ENCODE measurements around the gene IFITM5.

IFITM5 gene

DNA sequence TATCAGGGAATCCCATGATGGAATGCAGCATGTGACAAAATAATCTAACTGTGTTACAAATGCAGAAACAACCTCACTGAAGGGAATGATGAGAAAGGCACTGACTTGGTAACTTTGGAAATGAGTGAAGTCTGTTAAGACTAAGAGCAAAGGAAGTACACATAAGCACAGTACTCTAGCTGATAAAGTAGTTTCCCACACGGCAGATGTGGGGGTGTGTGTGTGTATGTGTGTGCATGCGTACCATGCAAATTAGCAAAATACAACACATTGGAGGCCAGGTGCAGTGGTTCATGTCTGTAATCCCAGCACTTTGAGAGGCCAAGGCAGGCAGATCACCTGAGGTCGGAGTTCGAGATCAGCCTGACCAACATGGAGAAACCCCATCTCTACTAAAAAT is 37.7 kb downstream of the IFITM5 start:
- H3K4me3 ChIP-seq (ENCODE audit: low read depth, low read length) = no peak overlapping the region
- POLR2A ChIA-PET = no interaction called here
- H3K4me1 ChIP-seq (ENCODE audit: control insufficient read depth, insufficient read depth, low read length) = no peaks in the 10 kb centered on the region
- H3K36me3 ChIP-seq (ENCODE audit: control insufficient read depth in 2 of 2, insufficient read depth in 1 of 2, low read length in 2 of 2) = no peaks in the 10 kb centered on the region
- H3K27ac ChIP-seq (ENCODE audit: extremely low read depth, low read depth, low read length) = no peak overlapping the region
- CTCF ChIA-PET = interaction anchor here (0.6 to 3.3 kb wide), 3 partner anchors 11 to 103 kb away, joined by 3 to 30 read pairs (median 3); no protein-coding TSS in a partner anchor
- no peaks in the 10 kb centered on the region for H3K9me3 ChIP-seq (ENCODE audit: control insufficient read depth, insufficient read depth, low read depth, low read length)
- TF ChIP-seq BCL11B (tag by site-specific recombination; IDR thresholded peaks at IDR 0.05; ENCODE audit: low read depth) (no peak), SETDB1 (IDR thresholded peaks at IDR 0.05; ENCODE audit: insufficient read length, low read length) (peak; percentile 37)

DNA sequence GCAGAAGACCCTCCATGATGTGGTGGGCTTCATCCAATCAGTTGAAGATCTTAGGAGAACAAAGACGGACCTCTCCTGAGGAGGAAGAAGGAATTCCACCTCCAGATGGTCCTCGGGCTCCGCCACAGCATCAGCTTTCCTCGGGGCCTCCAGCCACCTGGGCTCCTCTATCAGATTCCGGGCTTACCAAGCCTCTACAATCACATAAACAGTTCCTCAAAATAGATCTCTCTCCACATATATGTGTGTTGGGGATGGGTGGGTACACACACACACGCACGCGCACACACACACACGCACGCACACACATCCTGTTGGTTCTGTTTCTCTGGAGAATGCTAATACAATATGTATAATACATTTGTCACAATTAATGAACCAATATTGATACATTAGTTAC is 39.9 kb downstream of the IFITM5 start:
- Histone ChIP-seq H3K9me3 (ENCODE audit: control insufficient read depth, insufficient read depth, low read depth, low read length) (no peaks in the 10 kb centered on the region), H3K4me1 (ENCODE audit: control insufficient read depth, insufficient read depth, low read length) (no peaks in the 10 kb centered on the region), H3K36me3 (ENCODE audit: control insufficient read depth in 2 of 2, insufficient read depth in 1 of 2, low read length in 2 of 2) (no peaks in the 10 kb centered on the region), H3K4me3 (ENCODE audit: low read depth, low read length) (no peak overlapping the region), H3K27ac (ENCODE audit: extremely low read depth, low read depth, low read length) (no peak overlapping the region)
- no peak for TF ChIP-seq SALL2 (tag by site-specific recombination; IDR thresholded peaks at IDR 0.05; ENCODE audit: borderline replicate concordance)
- TF ChIP-seq, protein P1, sequence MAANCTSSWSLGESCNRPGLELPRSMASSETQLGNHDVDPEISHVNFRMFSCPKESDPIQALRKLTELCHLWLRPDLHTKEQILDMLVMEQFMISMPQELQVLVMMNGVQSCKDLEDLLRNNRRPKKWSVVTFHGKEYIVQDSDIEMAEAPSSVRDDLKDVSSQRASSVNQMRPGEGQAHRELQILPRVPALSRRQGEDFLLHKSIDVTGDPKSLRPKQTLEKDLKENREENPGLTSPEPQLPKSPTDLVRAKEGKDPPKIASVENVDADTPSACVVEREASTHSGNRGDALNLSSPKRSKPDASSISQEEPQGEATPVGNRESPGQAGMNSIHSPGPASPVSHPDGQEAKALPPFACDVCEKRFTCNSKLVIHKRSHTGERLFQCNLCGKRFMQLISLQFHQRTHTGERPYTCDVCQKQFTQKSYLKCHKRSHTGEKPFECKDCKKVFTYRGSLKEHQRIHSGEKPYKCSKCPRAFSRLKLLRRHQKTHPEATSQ (tag by site-specific recombination; IDR thresholded peaks at IDR 0.05) = no peak
- no peak for TF ChIP-seq ZNF211 (tag by site-specific recombination; IDR thresholded peaks at IDR 0.05; ENCODE audit: low read depth)
- TF ChIP-seq OSR2 (tag by site-specific recombination; IDR thresholded peaks at IDR 0.05) = no peak
- ChIA-PET POLR2A (no interaction called here), CTCF (interaction anchor here (0.6 to 3.3 kb wide), 2 partner anchors 8 to 9 kb away, joined by 4 to 30 read pairs; no protein-coding TSS in a partner anchor)

GRCh38 chr11:257766-258493 is 41.4 kb downstream of the IFITM5 start:
- Histone ChIP-seq H3K27ac (ENCODE audit: extremely low read depth, low read depth, low read length) (no peak overlapping the region), H3K4me1 (ENCODE audit: control insufficient read depth, insufficient read depth, low read length) (no peaks in the 10 kb centered on the region), H3K9me3 (ENCODE audit: control insufficient read depth, insufficient read depth, low read depth, low read length) (no peaks in the 10 kb centered on the region), H3K36me3 (ENCODE audit: control insufficient read depth in 2 of 2, insufficient read depth in 1 of 2, low read length in 2 of 2) (peaks cover 0 to 10% of the 10 kb centered on the region in 2 experiments; a peak in 1 of 3 replicates), H3K4me3 (ENCODE audit: low read depth, low read length) (no peak overlapping the region)
- POLR2A ChIA-PET = no interaction called here
- no peak for TF ChIP-seq GLI4 (tag by site-specific recombination; IDR thresholded peaks at IDR 0.05)
- TF ChIP-seq CTCF (tag by site-specific recombination; IDR thresholded peaks at IDR 0.05) = peak; percentile 31; the same call in 1 of the 2 replicates
- no peak for TF ChIP-seq HOXD13 (CRISPR knock-in tag; IDR thresholded peaks at IDR 0.05; ENCODE audit: borderline replicate concordance)
- TF ChIP-seq ZNF624 (tag by site-specific recombination; IDR thresholded peaks at IDR 0.05) = no peak
- no peak for TF ChIP-seq ZNF132 (tag by site-specific recombination; IDR thresholded peaks at IDR 0.05; ENCODE audit: borderline replicate concordance)
- CTCF ChIA-PET = interaction anchor here (0.7 kb wide), 1 partner anchor 49 kb away, joined by 9 read pairs; no protein-coding TSS in a partner anchor

- ChIA-PET POLR2A (no interaction called here), CTCF (interaction anchor here (0.6 kb wide), 1 partner anchor 47 kb away, joined by 5 read pairs; no protein-coding TSS in a partner anchor)
- TF ChIP-seq ZNF280D (tag by site-specific recombination; IDR thresholded peaks at IDR 0.05) = no peak
- TF ChIP-seq ZNF510 (tag by site-specific recombination; IDR thresholded peaks at IDR 0.05; ENCODE audit: insufficient replicate concordance) = no peak
- TF ChIP-seq ZNF354C (tag by site-specific recombination; IDR thresholded peaks at IDR 0.05; ENCODE audit: borderline replicate concordance, low read depth) = no peak
- TF ChIP-seq IKZF3 (tag by site-specific recombination; IDR thresholded peaks at IDR 0.05) = no peak
- TF ChIP-seq ZSCAN23 (tag by site-specific recombination; IDR thresholded peaks at IDR 0.05) = no peak
- no peak for TF ChIP-seq ZFP41 (tag by site-specific recombination; IDR thresholded peaks at IDR 0.05; ENCODE audit: borderline replicate concordance)
- no peak for TF ChIP-seq ZNF19 (tag by site-specific recombination; IDR thresholded peaks at IDR 0.05; ENCODE audit: low read depth)
- TF ChIP-seq ZNF843 (tag by site-specific recombination; IDR thresholded peaks at IDR 0.05) = no peak
These were observed 42.2 kb downstream of the IFITM5 start for GRCh38 chr11:256952-257737.

More at GRCh38 chr11:256952-257737, 42.2 kb downstream of the IFITM5 start:
- H3K4me1 ChIP-seq (ENCODE audit: control insufficient read depth, insufficient read depth, low read length) = no peaks in the 10 kb centered on the region
- H3K27ac ChIP-seq (ENCODE audit: extremely low read depth, low read depth, low read length) = no peak overlapping the region
- H3K4me3 ChIP-seq (ENCODE audit: low read depth, low read length) = no peak overlapping the region
- peaks cover 0 to 18% of the 10 kb centered on the region in 2 experiments; a peak in 1 of 3 replicates for H3K36me3 ChIP-seq (ENCODE audit: control insufficient read depth in 2 of 2, insufficient read depth in 1 of 2, low read length in 2 of 2)
- no peaks in the 10 kb centered on the region for H3K9me3 ChIP-seq (ENCODE audit: control insufficient read depth, insufficient read depth, low read depth, low read length)

All from HEK293 (cell line).